NCI-H2171 treated with DMSO at 0.1 percent for 48 hours (cell line): ENCODE measurements around the gene SAMD13.

Experiments
- DNase-seq: peaks from one replicate; lab custom pipeline; 2025; lab: John Stamatoyannopoulos, UW

The SAMD13 gene

GRCh38 chr1:84345220-84345619 lies 43.7 kb downstream of the SAMD13 start:
- no peak for DNase-seq

GRCh38 chr1:84347271-84347931 lies 45.9 kb downstream of the SAMD13 start:
- DNase-seq = no peak

- DNase-seq = no peak
These were observed 46.5 kb downstream of the SAMD13 start for GRCh38 chr1:84347932-84348555.

GRCh38 chr1:84348759-84349158 lies 47.3 kb downstream of the SAMD13 start:
- no peak for DNase-seq

DNA sequence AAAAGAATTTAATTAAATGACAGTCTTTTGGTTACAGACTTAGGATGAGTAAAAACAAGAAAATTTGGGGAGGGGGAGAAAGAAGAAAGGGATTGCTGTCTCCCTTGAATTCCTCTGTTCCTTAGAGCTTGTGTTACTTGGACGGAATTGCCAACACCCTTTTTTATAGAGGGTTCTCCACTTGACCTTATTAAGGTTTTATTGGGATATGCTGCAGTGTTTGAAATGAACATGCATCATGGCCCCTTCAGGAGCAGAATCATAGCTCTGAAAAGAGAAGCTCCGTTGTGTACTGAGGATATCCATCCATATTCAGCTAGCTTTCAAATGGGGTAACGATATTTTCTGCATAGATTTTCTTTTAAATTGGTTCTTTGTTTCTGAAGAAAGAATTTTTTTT lies 48.6 kb downstream of the SAMD13 start:
- DNase-seq = no peak

DNA sequence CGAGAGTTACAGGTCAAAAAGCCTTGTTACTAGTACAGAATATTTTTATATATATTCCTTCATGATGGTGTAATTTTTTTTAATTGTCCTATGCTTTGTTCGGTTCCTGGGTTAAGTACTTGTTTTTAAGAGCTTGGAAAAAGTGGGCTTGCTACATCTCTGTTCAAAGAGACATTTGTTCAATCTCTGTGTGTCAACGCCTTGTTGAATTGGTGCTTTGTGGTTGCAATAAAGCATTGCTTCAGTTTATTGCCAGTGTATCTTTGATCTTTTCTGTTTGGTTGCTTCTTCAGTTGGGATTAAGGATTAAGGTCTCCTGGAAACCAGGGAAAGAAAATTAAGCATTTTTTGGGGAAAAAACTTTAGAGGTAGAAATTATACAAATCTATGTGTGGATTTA lies 49.0 kb downstream of the SAMD13 start:
- no peak for DNase-seq

DNA sequence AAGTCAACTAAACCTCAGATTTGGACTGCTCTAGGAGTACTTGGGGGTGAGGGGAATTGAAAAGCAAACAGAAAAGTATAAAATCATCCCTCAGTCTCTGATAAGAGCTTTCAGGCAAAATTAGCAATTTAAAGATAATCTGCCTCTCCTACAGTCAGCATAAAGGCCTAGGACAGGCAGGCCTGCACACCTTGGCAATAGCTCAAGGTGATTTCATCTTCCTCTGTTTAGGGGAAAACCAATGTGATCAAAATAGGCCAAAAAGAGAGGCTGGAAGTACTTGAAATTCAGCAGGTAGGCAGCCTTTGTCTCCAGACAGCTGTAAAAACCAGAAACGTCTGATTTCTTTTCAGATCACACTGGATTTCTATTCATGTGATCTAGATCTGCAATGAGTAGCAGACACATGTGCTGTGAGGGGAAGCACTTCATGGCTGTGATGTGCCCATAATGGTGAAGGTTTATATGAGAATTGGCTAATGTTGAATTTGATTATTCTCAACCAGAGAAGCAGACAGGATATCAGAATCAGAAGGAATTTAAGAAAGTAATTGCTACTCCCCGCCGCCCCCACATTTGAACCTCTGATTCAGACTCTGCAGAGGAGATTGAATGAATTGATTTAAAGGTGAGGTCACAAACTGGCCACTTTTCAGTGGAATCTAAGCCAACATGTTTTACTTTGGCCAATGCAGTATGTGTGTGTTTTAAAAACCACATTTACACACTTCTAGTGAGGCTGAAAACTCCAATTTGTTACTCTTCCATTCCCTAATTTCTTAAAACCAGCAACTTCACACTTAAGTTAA lies 51.0 kb downstream of the SAMD13 start:
- no peak for DNase-seq

DNA sequence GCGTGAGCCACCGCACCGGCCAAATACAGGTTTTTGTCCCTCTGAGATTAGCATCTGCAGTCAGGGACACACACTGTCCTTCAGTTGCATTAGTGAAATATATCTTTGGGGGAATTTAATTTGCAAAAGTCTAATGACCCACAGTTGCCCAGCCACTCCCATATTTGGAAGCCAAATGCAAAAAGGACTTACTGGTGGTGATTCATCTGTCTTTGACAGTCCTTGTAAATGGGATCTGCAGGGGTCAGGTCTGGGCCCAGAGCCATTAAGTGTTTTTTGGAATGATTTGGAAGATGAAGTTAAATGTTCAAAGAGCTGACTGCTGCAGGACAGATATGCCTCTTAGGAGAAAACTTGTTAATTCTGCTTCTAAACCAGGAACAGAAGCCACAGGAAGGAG lies 52.2 kb downstream of the SAMD13 start:
- DNase-seq = no peak

- DNase-seq = no peak
These were observed 54.0 kb downstream of the SAMD13 start for GRCh38 chr1:84355556-84355955.

- no peak for DNase-seq
These were observed 55.4 kb downstream of the SAMD13 start for GRCh38 chr1:84356881-84357280.

GRCh38 chr1:84358695-84359094 lies 57.2 kb downstream of the SAMD13 start:
- no peak for DNase-seq

- no peak for DNase-seq
These were observed 58.8 kb downstream of the SAMD13 start for GRCh38 chr1:84360316-84360715.

- no peak for DNase-seq
These were observed 60.3 kb downstream of the SAMD13 start for GRCh38 chr1:84361796-84362195.

- DNase-seq = no peak
These were observed 61.5 kb downstream of the SAMD13 start for GRCh38 chr1:84363019-84363418.

GRCh38 chr1:84363622-84364021 lies 62.1 kb downstream of the SAMD13 start:
- no peak for DNase-seq

DNA sequence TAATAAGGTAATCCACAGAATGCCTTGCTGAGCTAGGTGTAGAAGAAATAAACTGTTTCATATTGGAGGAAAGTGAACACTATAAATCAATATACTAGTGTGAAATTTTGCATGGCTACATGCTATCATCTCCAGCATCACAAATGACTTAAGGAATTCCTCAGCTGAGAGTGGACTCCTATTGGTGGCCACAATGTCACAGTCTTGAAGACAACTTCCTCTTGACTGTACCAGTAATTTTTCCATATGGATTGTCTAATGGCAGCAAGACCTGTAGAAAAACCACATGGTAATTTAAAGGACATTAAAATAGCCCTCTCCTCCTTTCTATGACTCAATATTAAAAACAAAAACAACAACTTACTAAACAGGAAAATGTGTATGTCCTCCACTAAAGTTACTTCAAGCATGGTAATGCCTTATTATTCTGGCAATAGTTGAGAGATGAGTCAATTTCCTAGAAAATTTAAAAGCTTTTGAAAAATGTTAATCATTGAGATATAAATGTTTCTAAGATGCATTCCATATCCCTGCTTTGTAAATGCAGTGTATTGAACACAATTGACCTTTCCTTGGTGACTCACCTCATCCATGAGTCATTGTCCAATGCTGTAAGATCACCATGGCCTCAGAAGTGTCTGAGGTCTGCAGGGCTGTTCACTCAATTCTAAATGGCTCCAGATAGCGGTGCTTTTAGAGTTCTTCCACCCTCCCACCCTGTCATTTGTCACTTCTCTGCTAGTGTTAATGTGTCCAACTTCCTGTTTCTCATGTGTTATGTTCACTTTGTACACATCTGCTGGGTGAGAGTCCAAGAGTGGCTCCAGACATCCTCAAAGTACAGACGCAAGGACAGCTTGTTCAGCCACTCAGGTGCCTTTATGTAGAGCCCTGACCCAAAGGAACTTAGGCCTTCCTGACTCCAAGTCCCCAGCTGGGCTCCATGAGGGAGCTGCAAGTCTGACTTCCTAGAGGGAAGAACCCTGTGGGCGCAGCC lies 64.0 kb downstream of the SAMD13 start:
- no peak for DNase-seq

DNA sequence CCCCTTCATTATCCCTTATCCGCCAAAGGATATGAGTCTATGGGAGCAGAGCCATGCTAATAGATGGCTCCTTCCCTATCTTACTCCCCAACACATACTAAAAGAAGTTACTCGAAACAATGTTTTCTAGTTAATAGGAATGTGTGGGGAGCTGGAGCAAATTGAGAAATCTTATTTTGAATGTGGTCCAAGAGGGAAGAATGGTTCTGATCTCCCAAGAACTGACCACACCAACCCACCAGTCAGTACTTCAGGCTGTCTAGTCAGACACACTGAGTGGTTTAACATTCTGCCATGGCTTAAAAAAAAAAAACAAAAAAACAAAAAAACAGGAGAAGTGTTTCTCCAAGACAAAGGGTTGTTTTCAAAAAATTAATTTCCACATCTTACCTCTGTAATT lies 65.3 kb downstream of the SAMD13 start:
- DNase-seq = no peak

GRCh38 chr1:84367219-84367618 lies 65.7 kb downstream of the SAMD13 start:
- no peak for DNase-seq

GRCh38 chr1:84368441-84368840 lies 66.9 kb downstream of the SAMD13 start:
- DNase-seq = no peak

DNA sequence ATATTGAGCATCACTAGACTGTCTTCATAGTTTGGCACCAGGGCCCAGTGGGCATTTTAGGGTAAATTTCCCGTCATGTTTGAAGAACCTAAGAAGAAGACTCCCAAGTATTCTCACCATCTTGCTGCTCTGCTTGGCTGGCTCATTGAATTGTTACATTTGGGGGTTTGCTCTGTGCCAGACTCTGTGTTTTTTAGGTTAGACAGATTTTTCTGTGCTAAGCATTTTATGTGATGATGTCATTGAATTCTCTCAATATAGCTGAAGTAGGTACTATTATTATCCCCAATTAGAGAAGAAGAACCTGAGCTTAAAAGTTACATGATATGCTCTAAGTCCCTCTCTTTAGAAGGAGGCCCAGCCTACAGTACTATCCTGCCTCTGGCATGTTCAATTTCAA lies 68.8 kb downstream of the SAMD13 start:
- DNase-seq = no peak

- DNase-seq = no peak
These were observed 69.4 kb downstream of the SAMD13 start for GRCh38 chr1:84370831-84371394.
